ENCODE results near the gene LRRC37A3.
"Not testable (repeated sequence)": the region's sequence is repeated elsewhere in the genome, so short reads cannot be mapped to it uniquely, and the experiment has no call there.

DNA sequence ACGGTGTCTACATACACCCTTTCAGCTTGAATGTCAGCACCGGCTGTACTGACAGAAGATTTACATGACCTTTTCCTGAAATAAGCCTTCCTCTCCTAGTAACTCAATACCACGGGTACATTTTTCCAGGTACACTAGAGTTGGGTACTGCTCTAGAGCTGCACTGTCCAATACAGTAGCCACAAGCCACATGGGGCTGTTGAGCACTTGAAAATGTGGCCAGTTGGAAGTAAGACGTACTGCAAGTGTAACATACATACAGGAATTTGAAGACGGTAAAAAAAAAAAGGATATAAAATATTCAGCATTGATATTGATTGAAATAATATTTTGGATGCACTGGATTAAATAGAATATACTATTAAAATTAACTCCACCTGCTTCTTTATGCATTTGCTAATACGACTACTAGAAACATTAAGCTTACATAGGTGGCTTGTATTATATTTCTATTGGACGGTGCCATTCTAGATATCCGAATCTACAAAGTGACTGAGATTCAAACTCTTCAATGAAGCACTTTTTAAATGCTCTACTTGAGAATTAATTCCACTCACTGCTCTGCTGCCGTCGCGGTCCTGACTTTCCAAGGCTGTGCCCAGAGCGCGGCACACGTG is 46.1 kb upstream of the LRRC37A3 start:
- TF ChIP-seq, protein P1, sequence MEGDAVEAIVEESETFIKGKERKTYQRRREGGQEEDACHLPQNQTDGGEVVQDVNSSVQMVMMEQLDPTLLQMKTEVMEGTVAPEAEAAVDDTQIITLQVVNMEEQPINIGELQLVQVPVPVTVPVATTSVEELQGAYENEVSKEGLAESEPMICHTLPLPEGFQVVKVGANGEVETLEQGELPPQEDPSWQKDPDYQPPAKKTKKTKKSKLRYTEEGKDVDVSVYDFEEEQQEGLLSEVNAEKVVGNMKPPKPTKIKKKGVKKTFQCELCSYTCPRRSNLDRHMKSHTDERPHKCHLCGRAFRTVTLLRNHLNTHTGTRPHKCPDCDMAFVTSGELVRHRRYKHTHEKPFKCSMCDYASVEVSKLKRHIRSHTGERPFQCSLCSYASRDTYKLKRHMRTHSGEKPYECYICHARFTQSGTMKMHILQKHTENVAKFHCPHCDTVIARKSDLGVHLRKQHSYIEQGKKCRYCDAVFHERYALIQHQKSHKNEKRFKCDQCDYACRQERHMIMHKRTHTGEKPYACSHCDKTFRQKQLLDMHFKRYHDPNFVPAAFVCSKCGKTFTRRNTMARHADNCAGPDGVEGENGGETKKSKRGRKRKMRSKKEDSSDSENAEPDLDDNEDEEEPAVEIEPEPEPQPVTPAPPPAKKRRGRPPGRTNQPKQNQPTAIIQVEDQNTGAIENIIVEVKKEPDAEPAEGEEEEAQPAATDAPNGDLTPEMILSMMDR (IDR thresholded peaks at IDR 0.05) = not testable (repeated sequence)
- TF ChIP-seq POLR2A (IDR thresholded peaks at IDR 0.05) = not testable (repeated sequence)
